ENCODE data around the gene ZNF783.
A peak's percentile ranks its signal among the peaks of the same experiment; 100 is the strongest.
"Not testable (repeated sequence)": the region's sequence is repeated elsewhere in the genome, so short reads cannot be mapped to it uniquely, and the experiment has no call there.

The ZNF783 gene

GRCh38 chr7:149241696-149242095 is 20.3 kb upstream of the ZNF783 start:
- DNase-seq: no peak

GRCh38 chr7:149245244-149245643 is 16.8 kb upstream of the ZNF783 start:
- no peak for DNase-seq

GRCh38 chr7:149245744-149246143 is 16.3 kb upstream of the ZNF783 start:
- no peak for DNase-seq

GRCh38 chr7:149248777-149249176 is 13.2 kb upstream of the ZNF783 start:
- DNase-seq: no peak

GRCh38 chr7:149250151-149250550 is 11.8 kb upstream of the ZNF783 start:
- DNase-seq: not testable (repeated sequence)

GRCh38 chr7:149251518-149251917 is 10.5 kb upstream of the ZNF783 start:
- not testable (repeated sequence) for DNase-seq

GRCh38 chr7:149252378-149252777 is 9.6 kb upstream of the ZNF783 start:
- no peak for DNase-seq

GRCh38 chr7:149253665-149254064 is 8.3 kb upstream of the ZNF783 start:
- no peak for DNase-seq

GRCh38 chr7:149254181-149254858 is 7.7 kb upstream of the ZNF783 start:
- no peak for DNase-seq

- DNase-seq: peak; percentile 13
Measured at GRCh38 chr7:149255174-149255573, 6.8 kb upstream of the ZNF783 start.

- no peak for DNase-seq
Measured at GRCh38 chr7:149256568-149256967, 5.4 kb upstream of the ZNF783 start.

GRCh38 chr7:149257146-149257545 is 4.8 kb upstream of the ZNF783 start:
- no peak for DNase-seq

GRCh38 chr7:149261316-149261828 is 624 bp upstream of the ZNF783 start:
- DNase-seq: no peak

- no peak for DNase-seq
Measured at GRCh38 chr7:149266451-149266850, 4.5 kb downstream of the ZNF783 start.

- no peak for DNase-seq
Measured at GRCh38 chr7:149267733-149268132, 5.7 kb downstream of the ZNF783 start.

GRCh38 chr7:149274424-149274823 is 12.4 kb downstream of the ZNF783 start:
- DNase-seq: not testable (repeated sequence)

- no peak for DNase-seq
Measured at GRCh38 chr7:149277871-149278270, 15.9 kb downstream of the ZNF783 start.

- no peak for DNase-seq
Measured at GRCh38 chr7:149278396-149278795, 16.4 kb downstream of the ZNF783 start.

- no peak for DNase-seq
Measured at GRCh38 chr7:149279111-149279743, 17.2 kb downstream of the ZNF783 start.

- no peak for DNase-seq
Measured at GRCh38 chr7:149280151-149280550, 18.2 kb downstream of the ZNF783 start.

- no peak for DNase-seq
Measured at GRCh38 chr7:149280661-149281507, 18.9 kb downstream of the ZNF783 start.

- DNase-seq: no peak
Measured at GRCh38 chr7:149281508-149282330, 19.7 kb downstream of the ZNF783 start.

GRCh38 chr7:149282331-149282655 is 20.3 kb downstream of the ZNF783 start:
- no peak for DNase-seq
